OCI-LY1 (cell line): Measurements from ENCODE around the gene DENND1B.

Source experiments
- H2AFZ ChIP-seq: fragments of 200-600 bp; sonication (generic), shearing (Covaris generic); 2 replicates; pipeline ENCODE4 v1.6.0; 2014; ENCODE audit warnings: antibody characterized with exemption, mild to moderate bottlenecking, low read length
- H3F3A ChIP-seq: fragments of 200-600 bp; sonication (generic), shearing (Covaris generic); 2 replicates; pipeline ENCODE4 v1.6.0; 2014; ENCODE audit warnings: mild to moderate bottlenecking, antibody characterized with exemption, low read length, moderate library complexity; ENCODE audit not compliant: insufficient read depth
- H3K27ac ChIP-seq: fragments of 200-600 bp; sonication (generic); 2 replicates; pipeline ENCODE4 v1.5.1; 2014; ENCODE audit warnings: low read length, mixed run types, mild to moderate bottlenecking, low read depth; ENCODE audit not compliant: poor library complexity, severe bottlenecking
- H3K27me3 ChIP-seq: fragments of 200-600 bp; sonication (generic); 2 replicates; pipeline ENCODE4 v1.6.0; 2014; ENCODE audit warnings: antibody characterized with exemption, mild to moderate bottlenecking, low read length, moderate library complexity; ENCODE audit not compliant: insufficient read depth
- H3K36me3 ChIP-seq: fragments of 200-600 bp; sonication (generic); 2 replicates; pipeline ENCODE4 v1.6.1; 2014; ENCODE audit warnings: mild to moderate bottlenecking, antibody characterized with exemption, low read length, moderate library complexity, mixed read lengths; ENCODE audit not compliant: insufficient read depth
- H3K4me1 ChIP-seq: fragments of 200-600 bp; sonication (generic); 2 replicates; pipeline ENCODE4 v1.5.1; 2014; ENCODE audit warnings: mild to moderate bottlenecking, low read length, moderate library complexity; ENCODE audit not compliant: insufficient read depth, severe bottlenecking
- H3K4me2 ChIP-seq: fragments of 200-600 bp; sonication (generic), shearing (Covaris generic); 2 replicates; pipeline ENCODE4 v1.6.1; 2014; ENCODE audit warnings: low read length
- H3K4me3 ChIP-seq: fragments of 200-600 bp; sonication (generic); 2 replicates; pipeline ENCODE4 v1.5.1; 2014; ENCODE audit warnings: low read length, low read depth, mild to moderate bottlenecking, mixed read lengths; ENCODE audit not compliant: poor library complexity, severe bottlenecking
- H3K79me2 ChIP-seq: fragments of 200-600 bp; shearing (Covaris generic); 2 replicates; pipeline ENCODE4 v1.6.1; 2016; ENCODE audit warnings: mixed run types, low read length, mixed read lengths; ENCODE audit not compliant: insufficient read depth
- H3K9ac ChIP-seq: fragments of 200-600 bp; sonication (generic), shearing (Covaris generic); 2 replicates; pipeline ENCODE4 v1.6.1; 2014; ENCODE audit warnings: mild to moderate bottlenecking, low read length, mixed read lengths
- H3K9me2 ChIP-seq: fragments of 200-600 bp; sonication (generic), shearing (Covaris generic); 2 replicates; pipeline ENCODE4 v1.6.1; 2014; ENCODE audit warnings: low read depth, mild to moderate bottlenecking, low read length, mixed read lengths
- H3K9me3 ChIP-seq: fragments of 200-600 bp; shearing (Covaris generic); 2 replicates; pipeline ENCODE4 v1.6.1; 2014; ENCODE audit warnings: low read length, mixed read lengths
- H4K20me1 ChIP-seq: fragments of 200-600 bp; sonication (generic), shearing (Covaris generic); 2 replicates; pipeline ENCODE4 v1.6.0; 2016; ENCODE audit warnings: mild to moderate bottlenecking, low read length; ENCODE audit not compliant: insufficient read depth
- CTCF ChIP-seq: fragments of 200-600 bp; sonication (generic), shearing (Covaris generic); IDR thresholded peaks from 2 replicates; pipeline ENCODE4 v1.5.1; 2017; ENCODE audit warnings: mild to moderate bottlenecking, antibody characterized with exemption, low read length, moderate library complexity, mixed read lengths
- EZH2 ChIP-seq: fragments of 200-600 bp; sonication (generic), shearing (Covaris generic); IDR thresholded peaks from 2 replicates; pipeline ENCODE4 v1.8.0; 2017; ENCODE audit warnings: borderline replicate concordance, mixed run types, mild to moderate bottlenecking, antibody characterized with exemption, low read length, moderate library complexity, mixed read lengths

Gene DENND1B

GRCh38 chr1:197683280-197683679 lies 92.0 kb downstream of the DENND1B start:
- Histone ChIP-seq H2AFZ (no peak overlapping the region), H3K9ac (no peak overlapping the region), H3K27ac (no peak overlapping the region)

GRCh38 chr1:197680311-197680710 lies 95.0 kb downstream of the DENND1B start:
- peaks cover 9% of the 10 kb centered on the region; the same call in 1 of the 2 replicates for H3K79me2 ChIP-seq
- H2AFZ ChIP-seq: no peak overlapping the region
- H3K9me2 ChIP-seq: no peaks in the 10 kb centered on the region
- no peak overlapping the region for H3K27ac ChIP-seq
- H4K20me1 ChIP-seq: no peaks in the 10 kb centered on the region
- no peak overlapping the region for H3K9ac ChIP-seq
- H3K27me3 ChIP-seq: no peaks in the 10 kb centered on the region
- no peak overlapping the region for H3K4me3 ChIP-seq
- no peak for TF ChIP-seq EZH2
- TF ChIP-seq CTCF: no peak
- no peaks in the 10 kb centered on the region for H3F3A ChIP-seq
- H3K36me3 ChIP-seq: no peaks in the 10 kb centered on the region
- no peaks in the 10 kb centered on the region for H3K9me3 ChIP-seq
- peaks cover 19% of the 10 kb centered on the region for H3K4me1 ChIP-seq
- no peak overlapping the region for H3K4me2 ChIP-seq

More at GRCh38 chr1:197683280-197683679, 92.0 kb downstream of the DENND1B start:
- Histone ChIP-seq H3K9me2 (no peaks in the 10 kb centered on the region), H4K20me1 (no peaks in the 10 kb centered on the region), H3K79me2 (peaks cover 9% of the 10 kb centered on the region; the same call in 1 of the 2 replicates), H3K27me3 (no peaks in the 10 kb centered on the region), H3K4me1 (no peaks in the 10 kb centered on the region), H3F3A (no peaks in the 10 kb centered on the region), H3K36me3 (peaks cover 1% of the 10 kb centered on the region; the same call in 1 of the 2 replicates), H3K9me3 (peaks cover 3% of the 10 kb centered on the region), H3K4me3 (no peak overlapping the region), H3K4me2 (no peak overlapping the region)
- TF ChIP-seq EZH2 (no peak), CTCF (no peak)

GRCh38 chr1:197677752-197678295 lies 97.5 kb downstream of the DENND1B start:
- no peak overlapping the region for H2AFZ ChIP-seq
- peaks cover 9% of the 10 kb centered on the region; the same call in 1 of the 2 replicates for H3K79me2 ChIP-seq
- no peaks in the 10 kb centered on the region for H3K9me3 ChIP-seq
- no peaks in the 10 kb centered on the region for H4K20me1 ChIP-seq
- H3K27me3 ChIP-seq: no peaks in the 10 kb centered on the region
- H3K36me3 ChIP-seq: no peaks in the 10 kb centered on the region
- H3K4me3 ChIP-seq: no peak overlapping the region
- H3K9ac ChIP-seq: no peak overlapping the region
- no peaks in the 10 kb centered on the region for H3K9me2 ChIP-seq
- no peaks in the 10 kb centered on the region for H3F3A ChIP-seq
- no peak overlapping the region for H3K27ac ChIP-seq
- no peak overlapping the region for H3K4me2 ChIP-seq
- no peak for TF ChIP-seq EZH2
- no peak for TF ChIP-seq CTCF
- H3K4me1 ChIP-seq: peaks cover 37% of the 10 kb centered on the region
